HL-60 (cell line): ENCODE results near the gene ZNF627.

Source experiments
- SPI1 ChIP-seq: IDR thresholded peaks from 2 replicates; pipeline ENCODE4 v1.6.1; 2012; ENCODE audit warnings: low read depth, mild to moderate bottlenecking, borderline replicate concordance
- TF ChIP-seq, protein P1 (sequence below): IDR thresholded peaks from one replicate; pipeline ENCODE4 v1.5.1; 2011; ENCODE audit warnings: low read length, control low read depth, inconsistent platforms; ENCODE audit not compliant: insufficient read depth

DNA sequence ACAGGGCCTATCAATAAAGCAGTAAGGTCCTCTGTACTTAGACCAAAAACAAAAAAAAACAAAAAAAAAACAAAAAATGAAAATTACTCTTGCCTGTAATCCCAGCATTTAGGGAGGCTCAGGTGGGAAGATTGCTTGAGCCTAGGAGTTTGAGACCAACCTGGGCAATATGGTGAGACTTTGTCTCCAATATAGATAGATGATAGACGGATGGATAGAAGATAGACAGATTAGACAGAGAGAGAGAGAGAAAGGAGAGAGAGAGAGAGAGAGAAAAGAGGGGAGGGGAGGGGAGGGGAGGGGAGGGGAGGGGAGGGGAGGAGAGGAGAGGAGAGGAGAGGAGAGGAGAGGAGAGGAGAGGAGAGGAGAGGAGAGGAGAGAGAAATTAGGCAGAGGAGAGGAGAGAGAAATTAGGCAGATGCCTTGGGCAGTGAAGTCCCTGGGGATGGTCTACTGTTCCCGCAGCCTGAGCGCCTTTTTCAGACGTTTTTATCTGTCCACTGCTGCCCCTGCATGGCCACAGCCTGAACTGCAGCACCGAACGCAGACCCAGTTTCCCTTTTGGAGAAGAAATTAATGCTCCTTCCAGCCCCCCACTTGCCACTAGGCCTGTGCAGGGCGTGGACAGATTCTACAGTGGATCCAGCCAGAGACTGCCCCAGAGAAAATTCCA is 9.8 kb upstream of the ZNF627 start:
- TF ChIP-seq, protein P1, sequence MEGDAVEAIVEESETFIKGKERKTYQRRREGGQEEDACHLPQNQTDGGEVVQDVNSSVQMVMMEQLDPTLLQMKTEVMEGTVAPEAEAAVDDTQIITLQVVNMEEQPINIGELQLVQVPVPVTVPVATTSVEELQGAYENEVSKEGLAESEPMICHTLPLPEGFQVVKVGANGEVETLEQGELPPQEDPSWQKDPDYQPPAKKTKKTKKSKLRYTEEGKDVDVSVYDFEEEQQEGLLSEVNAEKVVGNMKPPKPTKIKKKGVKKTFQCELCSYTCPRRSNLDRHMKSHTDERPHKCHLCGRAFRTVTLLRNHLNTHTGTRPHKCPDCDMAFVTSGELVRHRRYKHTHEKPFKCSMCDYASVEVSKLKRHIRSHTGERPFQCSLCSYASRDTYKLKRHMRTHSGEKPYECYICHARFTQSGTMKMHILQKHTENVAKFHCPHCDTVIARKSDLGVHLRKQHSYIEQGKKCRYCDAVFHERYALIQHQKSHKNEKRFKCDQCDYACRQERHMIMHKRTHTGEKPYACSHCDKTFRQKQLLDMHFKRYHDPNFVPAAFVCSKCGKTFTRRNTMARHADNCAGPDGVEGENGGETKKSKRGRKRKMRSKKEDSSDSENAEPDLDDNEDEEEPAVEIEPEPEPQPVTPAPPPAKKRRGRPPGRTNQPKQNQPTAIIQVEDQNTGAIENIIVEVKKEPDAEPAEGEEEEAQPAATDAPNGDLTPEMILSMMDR: peak; percentile 86
- no peak for TF ChIP-seq SPI1
